Measurements from ENCODE around the gene OR6F1. TPM values are rescaled to one million over a fixed set of nuclear protein-coding genes. Genes with fewer than 3 reads are reported as not detected.

Gene OR6F1
- total and polyA plus RNA-seq, 8 donors: not detected

DNA sequence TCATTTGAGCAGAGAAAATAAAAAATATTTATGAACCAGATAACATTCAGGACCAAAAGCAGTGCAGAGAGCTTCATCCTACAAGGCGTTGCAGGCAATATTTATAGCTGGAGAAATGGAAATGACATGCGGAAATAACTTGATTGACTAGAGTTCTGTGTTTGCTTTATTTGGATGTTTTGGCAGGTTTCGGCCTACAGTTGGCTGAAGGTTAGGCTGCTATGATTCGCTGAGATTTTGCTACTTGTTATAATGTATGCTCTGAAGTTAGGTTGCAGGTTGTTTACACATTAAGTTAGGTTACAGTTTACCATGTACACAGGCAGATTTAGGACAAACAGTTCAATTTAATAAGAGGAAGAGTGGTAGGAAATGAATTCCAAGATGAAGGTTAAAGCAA lies 36.3 kb downstream of the OR6F1 start:
- Histone ChIP-seq H3K36me3 (no peaks in the 10 kb centered on the region), H3K4me3 (no peak overlapping the region), H3K4me1 (no peaks in the 10 kb centered on the region), H3K27me3 (no peaks in the 10 kb centered on the region), H3K27ac (no peak overlapping the region), H3K9me3 (no peaks in the 10 kb centered on the region)
- intact Hi-C loops (cut with DNase I): no loop called here
- TF ChIP-seq, protein P1, sequence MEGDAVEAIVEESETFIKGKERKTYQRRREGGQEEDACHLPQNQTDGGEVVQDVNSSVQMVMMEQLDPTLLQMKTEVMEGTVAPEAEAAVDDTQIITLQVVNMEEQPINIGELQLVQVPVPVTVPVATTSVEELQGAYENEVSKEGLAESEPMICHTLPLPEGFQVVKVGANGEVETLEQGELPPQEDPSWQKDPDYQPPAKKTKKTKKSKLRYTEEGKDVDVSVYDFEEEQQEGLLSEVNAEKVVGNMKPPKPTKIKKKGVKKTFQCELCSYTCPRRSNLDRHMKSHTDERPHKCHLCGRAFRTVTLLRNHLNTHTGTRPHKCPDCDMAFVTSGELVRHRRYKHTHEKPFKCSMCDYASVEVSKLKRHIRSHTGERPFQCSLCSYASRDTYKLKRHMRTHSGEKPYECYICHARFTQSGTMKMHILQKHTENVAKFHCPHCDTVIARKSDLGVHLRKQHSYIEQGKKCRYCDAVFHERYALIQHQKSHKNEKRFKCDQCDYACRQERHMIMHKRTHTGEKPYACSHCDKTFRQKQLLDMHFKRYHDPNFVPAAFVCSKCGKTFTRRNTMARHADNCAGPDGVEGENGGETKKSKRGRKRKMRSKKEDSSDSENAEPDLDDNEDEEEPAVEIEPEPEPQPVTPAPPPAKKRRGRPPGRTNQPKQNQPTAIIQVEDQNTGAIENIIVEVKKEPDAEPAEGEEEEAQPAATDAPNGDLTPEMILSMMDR (IDR thresholded peaks at IDR 0.05): no peak
- ATAC-seq: no peak
- DNase-seq: no peak

DNA sequence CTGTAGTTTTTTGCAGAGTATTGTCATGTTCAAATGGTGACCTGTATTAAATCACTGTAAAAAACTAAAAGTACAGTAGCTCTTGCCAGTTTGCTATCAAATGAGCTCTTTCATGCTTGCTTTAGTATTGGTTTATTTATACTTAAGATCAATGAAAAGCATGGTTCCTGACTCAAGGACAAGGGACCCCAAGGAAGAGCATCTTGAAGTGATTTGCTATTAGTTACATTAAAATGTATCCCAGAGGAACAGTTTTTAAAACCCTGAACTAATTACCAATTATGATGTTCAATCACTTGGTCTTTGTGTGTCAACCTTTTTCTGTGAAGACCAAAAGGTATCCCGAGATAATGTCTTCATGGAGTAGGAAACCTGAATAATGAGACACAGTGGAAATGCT lies 36.8 kb downstream of the OR6F1 start, which contains the start of gene OR13G1:
OR13G1 (minus strand) TSS at position 101 of the 400 bp plus-strand sequence. CDS start 6,698 bp downstream, outside the sequence.
- ATAC-seq: no peak
- Histone ChIP-seq H3K27me3 (no peaks in the 10 kb centered on the region), H3K27ac (no peak within 1 kb of the TSS), H3K36me3 (no peaks in the 10 kb centered on the region), H3K4me3 (no peak within 1 kb of the TSS), H3K4me1 (no peaks in the 10 kb centered on the region), H3K9me3 (no peaks in the 10 kb centered on the region)
- intact Hi-C loops (cut with DNase I): no loop called here
- TF ChIP-seq, protein P1 (IDR thresholded peaks at IDR 0.05): no peak
- no peak for DNase-seq

DNA sequence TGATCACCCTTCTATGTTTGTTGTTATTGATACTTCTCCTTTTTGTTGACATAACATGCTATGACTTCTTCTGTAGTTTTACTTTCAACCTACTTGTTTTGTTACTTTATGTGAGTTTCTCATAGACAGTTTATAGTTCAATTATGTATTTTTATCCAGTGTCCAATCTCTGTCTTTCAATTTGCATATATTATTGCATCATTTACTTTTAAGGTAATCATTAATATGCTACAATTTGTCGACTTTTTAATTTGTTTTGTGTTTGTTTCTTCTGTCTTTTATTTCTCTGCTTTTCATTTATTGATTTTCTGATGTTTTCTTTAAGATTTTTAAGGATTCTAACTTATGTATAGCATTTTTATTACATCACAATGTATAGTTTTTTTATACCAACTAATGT lies 47.2 kb downstream of the OR6F1 start:
- ATAC-seq: no peak
- TF ChIP-seq, protein P1 (IDR thresholded peaks at IDR 0.05): no peak

More for the DNA sequence above, 47.2 kb downstream of the OR6F1 start:
- no peak overlapping the region for H3K4me3 ChIP-seq
- H3K27ac ChIP-seq: no peak overlapping the region
- intact Hi-C loops (cut with DNase I): no loop called here
- no peaks in the 10 kb centered on the region for H3K36me3 ChIP-seq
- no peak for DNase-seq
- peaks cover 0 to 9% of the 10 kb centered on the region in 2 donors for H3K9me3 ChIP-seq
- no peaks in the 10 kb centered on the region for H3K4me1 ChIP-seq
- H3K27me3 ChIP-seq: no peaks in the 10 kb centered on the region

Other genes with a start within 250 kb of the OR6F1 start
- gene OR2C3, start 180.2 kb downstream of the OR6F1 start, total RNA-seq: not detected
- under 1 TPM; 0.03 to 0.09 (median 0.04) TPM for gene OR2C3, start 180.2 kb downstream of the OR6F1 start, polyA plus RNA-seq (ENCODE audit: insufficient read length in 6 of 6)
- gene GCSAML, start 167.5 kb downstream of the OR6F1 start, total RNA-seq: under 1 TPM; 0.32 to 0.84 TPM
- gene GCSAML, start 167.5 kb downstream of the OR6F1 start, polyA plus RNA-seq (ENCODE audit: insufficient read length in 6 of 6): under 1 TPM; 0.17 to 0.58 (median 0.34) TPM
- not detected for gene OR2G2, start 128.3 kb downstream of the OR6F1 start, total RNA-seq
- gene OR2G2, start 128.3 kb downstream of the OR6F1 start, polyA plus RNA-seq (ENCODE audit: insufficient read length in 6 of 6): not detected
- gene OR2G3, start 111.1 kb downstream of the OR6F1 start, total RNA-seq: not detected
- not detected for gene OR2G3, start 111.1 kb downstream of the OR6F1 start, polyA plus RNA-seq (ENCODE audit: insufficient read length in 6 of 6)
- gene OR13G1, start 36.9 kb downstream of the OR6F1 start, total RNA-seq: not detected
- gene OR13G1, start 36.9 kb downstream of the OR6F1 start, polyA plus RNA-seq (ENCODE audit: insufficient read length in 6 of 6): not detected
- gene OR14K1, start 22.0 kb upstream of the OR6F1 start, total RNA-seq: not detected
- not detected for gene OR14K1, start 22.0 kb upstream of the OR6F1 start, polyA plus RNA-seq (ENCODE audit: insufficient read length in 6 of 6)
- not detected for gene OR14A2, start 31.5 kb upstream of the OR6F1 start, total RNA-seq
- not detected for gene OR14A2, start 31.5 kb upstream of the OR6F1 start, polyA plus RNA-seq (ENCODE audit: insufficient read length in 6 of 6)
- gene OR1C1, start 43.9 kb upstream of the OR6F1 start, total RNA-seq: not detected
- gene OR1C1, start 43.9 kb upstream of the OR6F1 start, polyA plus RNA-seq (ENCODE audit: insufficient read length in 6 of 6): under 1 TPM in 2 of 6 donors, not detected in 4; 0.04 to 0.15 TPM
- not detected for gene OR14A16, start 107.5 kb upstream of the OR6F1 start, total RNA-seq
- not detected for gene OR14A16, start 107.5 kb upstream of the OR6F1 start, polyA plus RNA-seq (ENCODE audit: insufficient read length in 6 of 6)
- gene OR11L1, start 125.2 kb upstream of the OR6F1 start, total RNA-seq: not detected
- gene OR11L1, start 125.2 kb upstream of the OR6F1 start, polyA plus RNA-seq (ENCODE audit: insufficient read length in 6 of 6): not detected
- 1 to 10 TPM; 3.8 to 4.8 TPM for gene TRIM58, start 140.5 kb upstream of the OR6F1 start, total RNA-seq
- 1 to 10 TPM; 1.6 to 4.2 (median 3.5) TPM for gene TRIM58, start 140.5 kb upstream of the OR6F1 start, polyA plus RNA-seq (ENCODE audit: insufficient read length in 6 of 6)
- gene OR2W3, start 178.9 kb upstream of the OR6F1 start, total RNA-seq: 1 to 10 TPM in 1 of 2 donors, not detected in 1; 2.1 TPM
- gene OR2W3, start 178.9 kb upstream of the OR6F1 start, polyA plus RNA-seq (ENCODE audit: insufficient read length in 6 of 6): under 1 TPM; 0.24 to 0.98 (median 0.44) TPM
- gene OR2T8, start 203.6 kb upstream of the OR6F1 start, total RNA-seq: not detected
- not detected for gene OR2T8, start 203.6 kb upstream of the OR6F1 start, polyA plus RNA-seq (ENCODE audit: insufficient read length in 6 of 6)
- gene OR2AJ1, start 208.2 kb upstream of the OR6F1 start, total RNA-seq: not detected
- gene OR2AJ1, start 208.2 kb upstream of the OR6F1 start, polyA plus RNA-seq (ENCODE audit: insufficient read length in 6 of 6): not detected
- not detected for gene OR2L8, start 232.2 kb upstream of the OR6F1 start, total RNA-seq
- gene OR2L8, start 232.2 kb upstream of the OR6F1 start, polyA plus RNA-seq (ENCODE audit: insufficient read length in 6 of 6): not detected
- gene OR2AK2, start 248.6 kb upstream of the OR6F1 start, total RNA-seq: not detected
- gene OR2AK2, start 248.6 kb upstream of the OR6F1 start, polyA plus RNA-seq (ENCODE audit: insufficient read length in 6 of 6): not detected

Data from left lung (tissue), 10 donors.